GM21717 (cell line): ENCODE measurements around the gene AACS.
"Not testable (repeated sequence)": the region's sequence is repeated elsewhere in the genome, so short reads cannot be mapped to it uniquely, and the experiment has no call there.

Experiments used
- ATAC-seq: cut with Tn5 transposase; IDR thresholded peaks from one replicate; pipeline ENCODE4 v1.9.1; 2021; ENCODE audit warnings: mild to moderate bottlenecking, moderate library complexity; ENCODE audit not compliant: unreplicated experiment

Gene AACS

GRCh38 chr12:125065021-125065918 lies at the start of gene AACS:
Gene AACS, plus strand, starts transcription at chr12:125065435. Its CDS starts 150 bp downstream, at chr12:125065585.
- peak; percentile 94 for ATAC-seq

GRCh38 chr12:125015680-125016310 lies 49.4 kb upstream of the AACS start:
- no peak for ATAC-seq

GRCh38 chr12:125017801-125018200 lies 47.4 kb upstream of the AACS start:
- ATAC-seq: no peak

GRCh38 chr12:125018356-125018755 lies 46.9 kb upstream of the AACS start:
- no peak for ATAC-seq

- no peak for ATAC-seq
Measured at GRCh38 chr12:125021096-125021495, 44.1 kb upstream of the AACS start.

GRCh38 chr12:125021771-125022170 lies 43.5 kb upstream of the AACS start:
- ATAC-seq: no peak

GRCh38 chr12:125023065-125023464 lies 42.2 kb upstream of the AACS start:
- no peak for ATAC-seq

GRCh38 chr12:125024949-125025563 lies 40.2 kb upstream of the AACS start:
- no peak for ATAC-seq

GRCh38 chr12:125025606-125026235 lies 39.5 kb upstream of the AACS start:
- no peak for ATAC-seq

GRCh38 chr12:125028106-125028505 lies 37.1 kb upstream of the AACS start:
- no peak for ATAC-seq

GRCh38 chr12:125029761-125030358 lies 35.4 kb upstream of the AACS start:
- ATAC-seq: no peak

GRCh38 chr12:125031471-125031870 lies 33.8 kb upstream of the AACS start:
- ATAC-seq: not testable (repeated sequence)

GRCh38 chr12:125032466-125033152 lies 32.6 kb upstream of the AACS start:
- ATAC-seq: no peak

GRCh38 chr12:125033288-125033687 lies 31.9 kb upstream of the AACS start:
- no peak for ATAC-seq

GRCh38 chr12:125038976-125039625 lies 26.1 kb upstream of the AACS start:
- no peak for ATAC-seq

GRCh38 chr12:125049093-125049458 lies 16.2 kb upstream of the AACS start:
- no peak for ATAC-seq

- no peak for ATAC-seq
Measured at GRCh38 chr12:125050446-125050845, 14.8 kb upstream of the AACS start.

GRCh38 chr12:125050868-125051267 lies 14.4 kb upstream of the AACS start:
- no peak for ATAC-seq

GRCh38 chr12:125053821-125054220 lies 11.4 kb upstream of the AACS start:
- ATAC-seq: no peak

- no peak for ATAC-seq
Measured at GRCh38 chr12:125055591-125055990, 9.6 kb upstream of the AACS start.
